Common myeloid progenitor, CD34-positive (primary cell): Measurements from ENCODE around the gene HOATZ.
A peak's percentile ranks its signal among the peaks of the same experiment; 100 is the strongest.

Experiments used
- CTCF ChIA-PET: fragments of 350-600 bp; sonication (Branson Sonifier 250); formaldehyde crosslinking; loops from one replicate; lab custom pipeline; 2021; ENCODE audit warnings: antibody characterized with exemption; lab: Charles Lee
- POLR2A ChIA-PET: fragments of 350-600 bp; sonication (Branson Sonifier 250); formaldehyde crosslinking; loops from one replicate; lab custom pipeline; 2021; ENCODE audit warnings: antibody characterized with exemption; lab: Charles Lee
- DNase-seq, 3 donors: peaks; one replicate each; pipeline versions ENCODE4 v3.0.0 to v3.0.0-alpha.2; 2013
- H3K27ac ChIP-seq, 2 experiments: 1 replicate in 1 of 2; 2 replicates in 1 of 2; pipeline ENCODE4 v1.7.0; 2013; ENCODE audit warnings: inconsistent platforms in 2 of 2, low read length in 2 of 2, mild to moderate bottlenecking in 2 of 2, low read depth in 1 of 2, moderate library complexity in 1 of 2; ENCODE audit not compliant: severe bottlenecking in 2 of 2, insufficient read depth in 1 of 2, poor library complexity in 1 of 2
- H3K27me3 ChIP-seq, 5 experiments: replicated peaks in 2 of 5; 1 replicate in 3 of 5; 2 replicates in 2 of 5; pipeline versions ENCODE4 v1.6.1 to v1.7.0; 2013; ENCODE audit warnings: low read length in 4 of 5, mild to moderate bottlenecking in 2 of 5, moderate library complexity in 2 of 5, inconsistent platforms in 1 of 5; ENCODE audit not compliant: insufficient read depth in 5 of 5, control insufficient read depth in 4 of 5
- H3K36me3 ChIP-seq, 4 experiments: 1 replicate in 2 of 4; 2 replicates in 2 of 4; pipeline versions ENCODE4 v1.6.1 to v1.7.0; 2013; ENCODE audit warnings: low read length in 3 of 4, control low read depth in 1 of 4, mild to moderate bottlenecking in 1 of 4; ENCODE audit not compliant: control insufficient read depth in 4 of 4, insufficient read depth in 4 of 4
- H3K4me1 ChIP-seq, 4 experiments: 1 replicate in 3 of 4; 2 replicates in 1 of 4; pipeline versions ENCODE4 v1.6.1 to v1.7.1; 2013; ENCODE audit warnings: low read length in 3 of 4, mild to moderate bottlenecking in 3 of 4, control low read depth in 1 of 4, inconsistent platforms in 1 of 4, moderate library complexity in 1 of 4; ENCODE audit not compliant: control insufficient read depth in 4 of 4, insufficient read depth in 4 of 4; ENCODE audit errors: control extremely low read depth in 1 of 4
- H3K4me3 ChIP-seq, 7 experiments: 1 replicate in 4 of 7; 2 replicates in 3 of 7; pipeline versions ENCODE4 v1.5.1 to v1.7.0; 2013; ENCODE audit warnings: mild to moderate bottlenecking in 7 of 7, low read length in 6 of 7, moderate library complexity in 6 of 7, inconsistent platforms in 2 of 7, low read depth in 2 of 7, control low read depth in 1 of 7; ENCODE audit not compliant: insufficient read depth in 4 of 7, control insufficient read depth in 1 of 7; ENCODE audit errors: extremely low read depth in 1 of 7
- H3K9me3 ChIP-seq, 5 experiments: 1 replicate in 4 of 5; 2 replicates in 1 of 5; pipeline versions ENCODE4 v1.6.1 to v1.7.1; 2013; ENCODE audit warnings: low read length in 4 of 5, mild to moderate bottlenecking in 2 of 5, inconsistent platforms in 1 of 5, low read depth in 1 of 5, moderate library complexity in 1 of 5; ENCODE audit not compliant: control insufficient read depth in 4 of 5, insufficient read depth in 2 of 5; ENCODE audit errors: control extremely low read depth in 1 of 5
- WGBS: methylation state at CpG from one replicate; pipeline ENCODE4 v1.1.5; 2013; ENCODE audit not compliant: insufficient coverage; 5-methylcytosine and 5-hydroxymethylcytosine counted together

Gene HOATZ

GRCh38 chr11:111554532-111554931 is 40.0 kb downstream of the HOATZ start:
- no peak for DNase-seq
- H3K9me3 ChIP-seq: peaks cover 0 to 9% (median 0%) of the 10 kb centered on the region in 5 experiments
- no peak overlapping the region for H3K4me3 ChIP-seq
- H3K27ac ChIP-seq: no peak overlapping the region
- no peaks in the 10 kb centered on the region for H3K4me1 ChIP-seq
- POLR2A ChIA-PET: interaction anchor here (0.6 kb wide), 1 partner anchor 14 kb away, joined by 3 read pairs; the partner anchor contains the start of gene LAYN
- peaks cover 0 to 7% (median 2%) of the 10 kb centered on the region in 4 experiments for H3K36me3 ChIP-seq
- CTCF ChIA-PET: interaction anchor here (1.0 to 1.7 kb wide), 6 partner anchors 10 to 269 kb away, joined by 3 to 6 read pairs (median 3); no protein-coding TSS in a partner anchor
- H3K27me3 ChIP-seq: no peaks in the 10 kb centered on the region

- peaks cover 0 to 6% (median 0%) of the 10 kb centered on the region in 4 experiments for H3K4me1 ChIP-seq
- DNase-seq: no peak
- H3K4me3 ChIP-seq: no peak overlapping the region
- H3K36me3 ChIP-seq: peaks cover 0 to 7% (median 2%) of the 10 kb centered on the region in 4 experiments
- ChIA-PET CTCF (interaction anchor here (1.3 to 1.7 kb wide), 4 partner anchors 9 to 268 kb away, joined by 3 to 4 read pairs (median 3); no protein-coding TSS in a partner anchor), POLR2A (no interaction called here)
- no peak overlapping the region for H3K27ac ChIP-seq
- H3K27me3 ChIP-seq: no peaks in the 10 kb centered on the region
- H3K9me3 ChIP-seq: peaks cover 0 to 9% (median 0%) of the 10 kb centered on the region in 5 experiments
Measured at GRCh38 chr11:111555255-111555654, 40.7 kb downstream of the HOATZ start.

- H3K4me3 ChIP-seq: no peak overlapping the region
- peaks cover 0 to 9% (median 0%) of the 10 kb centered on the region in 5 experiments for H3K9me3 ChIP-seq
- peaks cover 0 to 7% (median 2%) of the 10 kb centered on the region in 4 experiments for H3K36me3 ChIP-seq
- H3K27ac ChIP-seq: no peak overlapping the region
- H3K27me3 ChIP-seq: no peaks in the 10 kb centered on the region
- H3K4me1 ChIP-seq: peaks cover 0 to 14% (median 4%) of the 10 kb centered on the region in 4 experiments
- 100% methylated on average over 2 of the region's 5 CpGs for WGBS
- ChIA-PET POLR2A (no interaction called here), CTCF (interaction anchor here (1.4 kb wide), 1 partner anchor 221 kb away, joined by 4 read pairs; no protein-coding TSS in a partner anchor)
- DNase-seq: no peak
Measured at GRCh38 chr11:111557425-111558111, 43.0 kb downstream of the HOATZ start.

- peaks cover 0 to 9% (median 0%) of the 10 kb centered on the region in 5 experiments for H3K9me3 ChIP-seq
- H3K27ac ChIP-seq: no peak overlapping the region
- peaks cover 0 to 17% (median 4%) of the 10 kb centered on the region in 4 experiments for H3K4me1 ChIP-seq
- DNase-seq: peak in 2 of 3 donors; percentile 14 to 44
- no peaks in the 10 kb centered on the region for H3K27me3 ChIP-seq
- 73% methylated on average over 9 of the region's 11 CpGs for WGBS
- ChIA-PET POLR2A (interaction anchor here (0.6 to 0.7 kb wide), 2 partner anchors 226 to 437 kb away, joined by 3 to 5 read pairs; no protein-coding TSS in a partner anchor), CTCF (interaction anchor here (5.2 kb wide), 1 partner anchor 219 kb away, joined by 47 read pairs; no protein-coding TSS in a partner anchor)
- H3K36me3 ChIP-seq: peaks cover 0 to 7% (median 2%) of the 10 kb centered on the region in 4 experiments
- no peak overlapping the region for H3K4me3 ChIP-seq
Measured at GRCh38 chr11:111559800-111560464, 45.4 kb downstream of the HOATZ start.

GRCh38 chr11:111560800-111561199 is 46.2 kb downstream of the HOATZ start:
- Histone ChIP-seq H3K36me3 (peaks cover 0 to 4% (median 2%) of the 10 kb centered on the region in 4 experiments), H3K4me3 (no peak overlapping the region), H3K4me1 (peaks cover 0 to 17% (median 4%) of the 10 kb centered on the region in 4 experiments), H3K27ac (no peak overlapping the region), H3K9me3 (peaks cover 0 to 6% (median 0%) of the 10 kb centered on the region in 5 experiments), H3K27me3 (no peaks in the 10 kb centered on the region)
- WGBS: 70% methylated on average over 3 of the region's 3 CpGs
- no peak for DNase-seq
- ChIA-PET POLR2A (no interaction called here), CTCF (interaction anchor here (1.1 to 5.2 kb wide), 2 partner anchors 18 to 218 kb away, joined by 3 to 47 read pairs; no protein-coding TSS in a partner anchor)

- DNase-seq: no peak
- H3K9me3 ChIP-seq: peaks cover 0 to under 1% (median 0%) of the 10 kb centered on the region in 5 experiments
- no peaks in the 10 kb centered on the region for H3K27me3 ChIP-seq
- ChIA-PET CTCF (interaction anchor here (1.1 to 5.2 kb wide), 2 partner anchors 18 to 217 kb away, joined by 3 to 47 read pairs; no protein-coding TSS in a partner anchor), POLR2A (no interaction called here)
- no peak overlapping the region for H3K27ac ChIP-seq
- H3K4me3 ChIP-seq: no peak overlapping the region
- H3K36me3 ChIP-seq: no peaks in the 10 kb centered on the region
- 93% methylated on average over 3 of the region's 3 CpGs for WGBS
- peaks cover 0 to 17% (median 4%) of the 10 kb centered on the region in 4 experiments for H3K4me1 ChIP-seq
Measured at GRCh38 chr11:111561306-111561705, 46.7 kb downstream of the HOATZ start.
